UCSD-AML1 (cell line): ENCODE measurements around the gene DNASE2.
"Not testable (repeated sequence)": the region's sequence is repeated elsewhere in the genome, so short reads cannot be mapped to it uniquely, and the experiment has no call there.

Experiments
- DNase-seq: peaks from one replicate; lab custom pipeline; 2025; ENCODE audit not compliant: unreplicated experiment; lab: John Stamatoyannopoulos, UW

Gene DNASE2

GRCh38 chr19:12865746-12866415 lies 15.4 kb downstream of the DNASE2 start:
- no peak for DNase-seq

GRCh38 chr19:12864721-12865715 lies 16.2 kb downstream of the DNASE2 start:
- DNase-seq, result no peak

- no peak for DNase-seq
These were observed 17.1 kb downstream of the DNASE2 start for GRCh38 chr19:12864143-12864542.

GRCh38 chr19:12859546-12859945 lies 21.7 kb downstream of the DNASE2 start:
- no peak for DNase-seq

- no peak for DNase-seq
These were observed 23.0 kb downstream of the DNASE2 start for GRCh38 chr19:12858041-12858928.

GRCh38 chr19:12856653-12857052 lies 24.6 kb downstream of the DNASE2 start:
- no peak for DNase-seq

GRCh38 chr19:12847159-12848139 lies 33.8 kb downstream of the DNASE2 start:
- DNase-seq, result peak; percentile 82

- not testable (repeated sequence) for DNase-seq
These were observed 34.6 kb downstream of the DNASE2 start for GRCh38 chr19:12846613-12847012.

GRCh38 chr19:12843999-12844732 lies 37.1 kb downstream of the DNASE2 start:
- DNase-seq, result no peak

GRCh38 chr19:12843328-12843727 lies 37.9 kb downstream of the DNASE2 start:
- no peak for DNase-seq

- no peak for DNase-seq
These were observed 38.7 kb downstream of the DNASE2 start for GRCh38 chr19:12842511-12842910.

- DNase-seq, result no peak
These were observed 40.2 kb downstream of the DNASE2 start for GRCh38 chr19:12841094-12841493.

GRCh38 chr19:12840091-12841079 lies 40.9 kb downstream of the DNASE2 start:
- no peak for DNase-seq

- DNase-seq, result no peak
These were observed 42.1 kb downstream of the DNASE2 start for GRCh38 chr19:12838886-12839756.

GRCh38 chr19:12838182-12838885 lies 42.9 kb downstream of the DNASE2 start, which contains the start of gene MAST1:
TSS of gene MAST1 (plus strand) at chr19:12838515. CDS start at chr19:12838573, 58 bp downstream.
- DNase-seq, result peak; percentile 58

GRCh38 chr19:12837225-12837624 lies 44.0 kb downstream of the DNASE2 start:
- DNase-seq, result no peak
